Nucleus accumbens (tissue), 56 donors: ENCODE results near the gene SMAD3.

Experiments
- DNase-seq, 56 donors: peaks; one replicate each; lab custom pipeline; 2025; lab: John Stamatoyannopoulos, UW

SMAD3 gene

GRCh38 chr15:67077641-67078215 is 12.3 kb downstream of the SMAD3 start:
- no peak for DNase-seq

GRCh38 chr15:67079361-67079760 is 14.0 kb downstream of the SMAD3 start:
- DNase-seq: no peak

- DNase-seq: peak in 2 of 56 donors; percentile 3 to 20
Observed at GRCh38 chr15:67080118-67080899, 14.9 kb downstream of the SMAD3 start.

GRCh38 chr15:67080900-67081431 is 15.6 kb downstream of the SMAD3 start:
- peak in 24 of 56 donors; percentile 14 to 62 (median 21) for DNase-seq

GRCh38 chr15:67082007-67082536 is 16.7 kb downstream of the SMAD3 start:
- no peak for DNase-seq

- no peak for DNase-seq
Observed at GRCh38 chr15:67083135-67083762, 17.8 kb downstream of the SMAD3 start.

GRCh38 chr15:67084561-67084960 is 19.2 kb downstream of the SMAD3 start:
- no peak for DNase-seq

GRCh38 chr15:67085237-67085817 is 19.9 kb downstream of the SMAD3 start:
- no peak for DNase-seq

GRCh38 chr15:67085818-67086636 is 20.6 kb downstream of the SMAD3 start:
- DNase-seq: no peak

- no peak for DNase-seq
Observed at GRCh38 chr15:67086637-67086914, 21.2 kb downstream of the SMAD3 start.

- no peak for DNase-seq
Observed at GRCh38 chr15:67087507-67088172, 22.2 kb downstream of the SMAD3 start.

GRCh38 chr15:67089217-67090193 is 24.1 kb downstream of the SMAD3 start:
- DNase-seq: peak in 1 of 56 donors; percentile 26

GRCh38 chr15:67090297-67091070 is 25.1 kb downstream of the SMAD3 start:
- no peak for DNase-seq

GRCh38 chr15:67091071-67091979 is 25.9 kb downstream of the SMAD3 start:
- no peak for DNase-seq

GRCh38 chr15:67091980-67092677 is 26.7 kb downstream of the SMAD3 start:
- DNase-seq: peak in 1 of 56 donors; percentile 16
